Measurements from ENCODE around the gene UBE2R2. TPM values are rescaled to one million over a fixed set of nuclear protein-coding genes. Genes with fewer than 3 reads are reported as not detected.

Gene UBE2R2
- total and polyA plus RNA-seq, 10 of the 15 experiments (the other 5 are each of a cell fraction or from before 2014, with no cell fraction given): 7.2 to 32.8 (median 17.2) TPM

DNA sequence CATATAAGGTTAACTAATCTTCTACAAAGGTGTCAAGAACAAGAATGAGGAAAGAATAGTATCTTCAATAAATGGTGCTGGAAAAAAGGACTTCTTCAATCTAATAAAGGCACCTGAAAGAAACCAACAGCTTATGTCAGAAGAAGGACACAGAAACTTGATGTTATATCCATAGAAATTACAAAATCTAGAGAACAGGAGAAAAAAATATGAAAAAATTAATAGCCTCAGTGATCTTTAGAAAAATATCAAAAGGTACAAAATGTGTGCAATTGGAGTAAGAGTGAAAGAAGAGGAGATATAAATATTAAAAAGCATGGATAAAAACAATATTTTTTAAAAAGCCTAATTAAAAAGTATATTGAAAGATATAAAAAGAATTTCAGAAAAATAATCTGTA, 40.4 kb upstream of the UBE2R2 start:
- ChIA-PET CTCF (interaction anchor here (1.0 to 1.7 kb wide), 5 partner anchors 12 to 39 kb away, joined by 3 to 5 read pairs (median 4); no protein-coding TSS in a partner anchor), SMC1A (ENCODE audit: uncharacterized antibody, unreplicated experiment) (interaction anchor here (0.7 kb wide), 1 partner anchor 490 kb away, joined by 3 read pairs; no protein-coding TSS in a partner anchor), POLR2A (no interaction called here), RAD21 (ENCODE audit: unreplicated experiment) (no interaction called here)
- Histone ChIP-seq H4K20me1 (ENCODE audit: control insufficient read depth, insufficient read depth) (no peaks in the 10 kb centered on the region), H3K36me3 (ENCODE audit: control insufficient read depth in 2 of 2, insufficient read depth in 2 of 2, low read length in 1 of 2) (no peaks in the 10 kb centered on the region), H3K9ac (ENCODE audit: control insufficient read depth, insufficient read depth, low read length) (no peak overlapping the region), H3K4me2 (ENCODE audit: control insufficient read depth, insufficient read depth) (no peak overlapping the region), H3K79me2 (ENCODE audit: control insufficient read depth, insufficient read depth, low read length) (no peaks in the 10 kb centered on the region), H3K4me1 (ENCODE audit: control insufficient read depth, insufficient read depth, low read length) (no peaks in the 10 kb centered on the region), H3K27ac (ENCODE audit: control insufficient read depth, insufficient read depth) (no peak overlapping the region), H3K9me3 (replicated peaks; ENCODE audit: control insufficient read depth, insufficient read depth, low read length) (no peaks in the 10 kb centered on the region), H3K4me3 (no peak overlapping the region), H2AFZ (ENCODE audit: control insufficient read depth, low read depth, low read length) (no peak overlapping the region), H3K27me3 (replicated peaks in 1 of 2; ENCODE audit: control insufficient read depth in 2 of 2, insufficient read depth in 2 of 2, low read length in 1 of 2) (no peaks in the 10 kb centered on the region)
- in situ Hi-C loops (cut with MboI) (no loop called here), intact Hi-C loops (cut with micrococcal nuclease; ENCODE audit: unreplicated experiment) (no loop called here)
- ATAC-seq: no peak
- no TSS peak for BruUV-seq (replicated peaks)
- TF ChIP-seq MEF2A (IDR thresholded peaks at IDR 0.05; ENCODE audit: insufficient read depth, low read depth, low read length) (no peak), NFYB (IDR thresholded peaks at IDR 0.05; ENCODE audit: insufficient read depth, low read depth, low read length) (no peak)
- no peak for DNase-seq (ENCODE audit: low read depth, low spot score)
- peak; percentile 23 for FAIRE-seq

DNA sequence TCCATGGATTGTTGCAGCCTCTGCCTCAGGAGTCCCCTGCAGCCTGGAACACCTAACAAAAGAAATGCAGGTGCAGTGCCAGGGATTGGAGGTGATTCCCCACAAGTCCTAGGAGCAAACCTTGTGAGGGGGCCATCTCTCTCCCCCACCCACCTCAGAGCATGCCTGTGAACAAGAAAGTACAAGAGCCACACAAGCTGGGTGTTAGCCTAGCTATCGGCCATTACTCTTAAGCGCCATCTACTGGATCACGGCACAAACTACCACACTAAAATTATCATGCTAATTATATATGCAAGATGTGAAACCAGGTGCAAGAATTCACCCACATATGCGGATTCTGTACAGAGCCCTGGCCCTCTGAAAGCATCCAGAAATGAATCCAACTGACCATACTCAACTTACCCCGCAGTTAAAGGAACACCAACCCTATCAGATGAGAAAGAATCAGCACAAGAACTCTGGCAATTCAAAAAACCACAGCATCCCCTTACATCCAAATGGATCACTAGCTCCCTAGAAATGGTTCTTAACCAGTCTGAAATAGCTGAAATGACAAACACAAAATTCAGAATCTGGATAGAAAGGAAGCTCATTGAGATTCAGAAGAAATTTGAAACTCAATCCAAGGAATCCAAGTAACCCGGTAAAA, 38.1 kb upstream of the UBE2R2 start:
- FAIRE-seq (peak; percentile 69), DNase-seq (ENCODE audit: low read depth, low spot score) (peak; percentile 26), ATAC-seq (peak; percentile 95)
- Histone ChIP-seq H4K20me1 (ENCODE audit: control insufficient read depth, insufficient read depth) (no peaks in the 10 kb centered on the region), H3K4me3 (no peak overlapping the region), H2AFZ (ENCODE audit: control insufficient read depth, low read depth, low read length) (no peak overlapping the region), H3K9ac (ENCODE audit: control insufficient read depth, insufficient read depth, low read length) (no peak overlapping the region), H3K36me3 (ENCODE audit: control insufficient read depth in 2 of 2, insufficient read depth in 2 of 2, low read length in 1 of 2) (no peaks in the 10 kb centered on the region), H3K27me3 (replicated peaks in 1 of 2; ENCODE audit: control insufficient read depth in 2 of 2, insufficient read depth in 2 of 2, low read length in 1 of 2) (no peaks in the 10 kb centered on the region), H3K79me2 (ENCODE audit: control insufficient read depth, insufficient read depth, low read length) (no peaks in the 10 kb centered on the region), H3K4me1 (ENCODE audit: control insufficient read depth, insufficient read depth, low read length) (no peaks in the 10 kb centered on the region), H3K27ac (ENCODE audit: control insufficient read depth, insufficient read depth) (no peak overlapping the region), H3K9me3 (replicated peaks; ENCODE audit: control insufficient read depth, insufficient read depth, low read length) (no peaks in the 10 kb centered on the region), H3K4me2 (ENCODE audit: control insufficient read depth, insufficient read depth) (no peak overlapping the region)
- TF ChIP-seq RAD21 (IDR thresholded peaks at IDR 0.05; ENCODE audit: insufficient read depth, low read depth, low read length) (peak; percentile 50), YY1 (IDR thresholded peaks at IDR 0.05; ENCODE audit: low read depth, low read length) (peak; percentile 93), POU2F2 (IDR thresholded peaks at IDR 0.05; ENCODE audit: borderline replicate concordance, low read depth, low read length) (peak; percentile 54; the same call in 1 of the 3 replicates)
- TF ChIP-seq, protein P1, sequence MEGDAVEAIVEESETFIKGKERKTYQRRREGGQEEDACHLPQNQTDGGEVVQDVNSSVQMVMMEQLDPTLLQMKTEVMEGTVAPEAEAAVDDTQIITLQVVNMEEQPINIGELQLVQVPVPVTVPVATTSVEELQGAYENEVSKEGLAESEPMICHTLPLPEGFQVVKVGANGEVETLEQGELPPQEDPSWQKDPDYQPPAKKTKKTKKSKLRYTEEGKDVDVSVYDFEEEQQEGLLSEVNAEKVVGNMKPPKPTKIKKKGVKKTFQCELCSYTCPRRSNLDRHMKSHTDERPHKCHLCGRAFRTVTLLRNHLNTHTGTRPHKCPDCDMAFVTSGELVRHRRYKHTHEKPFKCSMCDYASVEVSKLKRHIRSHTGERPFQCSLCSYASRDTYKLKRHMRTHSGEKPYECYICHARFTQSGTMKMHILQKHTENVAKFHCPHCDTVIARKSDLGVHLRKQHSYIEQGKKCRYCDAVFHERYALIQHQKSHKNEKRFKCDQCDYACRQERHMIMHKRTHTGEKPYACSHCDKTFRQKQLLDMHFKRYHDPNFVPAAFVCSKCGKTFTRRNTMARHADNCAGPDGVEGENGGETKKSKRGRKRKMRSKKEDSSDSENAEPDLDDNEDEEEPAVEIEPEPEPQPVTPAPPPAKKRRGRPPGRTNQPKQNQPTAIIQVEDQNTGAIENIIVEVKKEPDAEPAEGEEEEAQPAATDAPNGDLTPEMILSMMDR (IDR thresholded peaks at IDR 0.05 in 2 of 3, conservative IDR thresholded peaks at IDR 0.05 in 1 of 3; ENCODE audit: control insufficient read depth in 2 of 3, extremely low read depth in 1 of 3, insufficient read depth in 1 of 3, low read depth in 3 of 3, low read length in 3 of 3): peak; percentile 73 to 85 (median 77)
- TF ChIP-seq, protein P2, sequence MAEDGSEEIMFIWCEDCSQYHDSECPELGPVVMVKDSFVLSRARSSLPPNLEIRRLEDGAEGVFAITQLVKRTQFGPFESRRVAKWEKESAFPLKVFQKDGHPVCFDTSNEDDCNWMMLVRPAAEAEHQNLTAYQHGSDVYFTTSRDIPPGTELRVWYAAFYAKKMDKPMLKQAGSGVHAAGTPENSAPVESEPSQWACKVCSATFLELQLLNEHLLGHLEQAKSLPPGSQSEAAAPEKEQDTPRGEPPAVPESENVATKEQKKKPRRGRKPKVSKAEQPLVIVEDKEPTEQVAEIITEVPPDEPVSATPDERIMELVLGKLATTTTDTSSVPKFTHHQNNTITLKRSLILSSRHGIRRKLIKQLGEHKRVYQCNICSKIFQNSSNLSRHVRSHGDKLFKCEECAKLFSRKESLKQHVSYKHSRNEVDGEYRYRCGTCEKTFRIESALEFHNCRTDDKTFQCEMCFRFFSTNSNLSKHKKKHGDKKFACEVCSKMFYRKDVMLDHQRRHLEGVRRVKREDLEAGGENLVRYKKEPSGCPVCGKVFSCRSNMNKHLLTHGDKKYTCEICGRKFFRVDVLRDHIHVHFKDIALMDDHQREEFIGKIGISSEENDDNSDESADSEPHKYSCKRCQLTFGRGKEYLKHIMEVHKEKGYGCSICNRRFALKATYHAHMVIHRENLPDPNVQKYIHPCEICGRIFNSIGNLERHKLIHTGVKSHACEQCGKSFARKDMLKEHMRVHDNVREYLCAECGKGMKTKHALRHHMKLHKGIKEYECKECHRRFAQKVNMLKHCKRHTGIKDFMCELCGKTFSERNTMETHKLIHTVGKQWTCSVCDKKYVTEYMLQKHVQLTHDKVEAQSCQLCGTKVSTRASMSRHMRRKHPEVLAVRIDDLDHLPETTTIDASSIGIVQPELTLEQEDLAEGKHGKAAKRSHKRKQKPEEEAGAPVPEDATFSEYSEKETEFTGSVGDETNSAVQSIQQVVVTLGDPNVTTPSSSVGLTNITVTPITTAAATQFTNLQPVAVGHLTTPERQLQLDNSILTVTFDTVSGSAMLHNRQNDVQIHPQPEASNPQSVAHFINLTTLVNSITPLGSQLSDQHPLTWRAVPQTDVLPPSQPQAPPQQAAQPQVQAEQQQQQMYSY (CRISPR knock-in tag; IDR thresholded peaks at IDR 0.05): no peak
- ChIA-PET SMC1A (ENCODE audit: uncharacterized antibody, unreplicated experiment) (interaction anchor here (0.8 to 2.5 kb wide), 4 partner anchors 25 to 161 kb away, joined by 3 to 11 read pairs (median 5); no protein-coding TSS in a partner anchor), POLR2A (no interaction called here), CTCF (interaction anchor here (0.6 to 2.2 kb wide), 30 partner anchors 9 to 855 kb away, joined by 3 to 25 read pairs (median 4); partner anchors contain the start of gene PRSS3), RAD21 (ENCODE audit: unreplicated experiment) (interaction anchor here (0.8 to 1.6 kb wide), 4 partner anchors 35 to 295 kb away, joined by 3 to 9 read pairs (median 6); no protein-coding TSS in a partner anchor)
- BruUV-seq (replicated peaks): no TSS peak
- in situ Hi-C loops (cut with MboI) (no loop called here), intact Hi-C loops (cut with micrococcal nuclease; ENCODE audit: unreplicated experiment) (loop anchor here (1.0 kb wide), 1 partner anchor 41 kb away; no protein-coding TSS in a partner anchor)
- 18% methylated on average over 6 of the region's 6 CpGs for WGBS (ENCODE audit: insufficient coverage, insufficient replicate concordance, low lambda C conversion rate, missing lambda C conversion rate)

Data from GM12878 (cell line).